Heart left ventricle (tissue), 13 donors: Measurements from ENCODE around the gene ZNF526.

ENCODE experiments used
- POLR2A ChIP-seq, 2 donors: fragments of 450-650 bp; IDR thresholded peaks; one replicate each; pipeline ENCODE4 v1.6.1; 2017; ENCODE audit warnings: antibody characterized with exemption in 2 of 2, mild to moderate bottlenecking in 2 of 2, moderate library complexity in 2 of 2
- TF ChIP-seq, protein P1 (sequence below), 12 donors: fragments of 200-600 bp; sonication (generic) in 4 of 12; IDR thresholded peaks; one replicate each; pipeline versions ENCODE4 v1.5.0 to v1.8.0; 2018 to 2022; ENCODE audit warnings: antibody characterized with exemption in 12 of 12, mild to moderate bottlenecking in 5 of 12
- donor health status: ischemic (EF 13 %, LVEDD 7.1; RV severe dilation, severe dysfunction).
- donor health status: DM: no; HTN: yes; CAD: no.
- donor health status: DM: no; HTN: no; CAD: no.
- donor health status: ischemic (EF 25% LVEDD 6.9; RV normal size, moderate dysfunction).
- donor health status: ischemic (EF 25% LVEDD 5.7; RV mildly dilated, moderate dysfunction).
- donor health status: ischemic (EF 35%, LVEDD 5.7; RV mildly dilated, moderate dysfunction).
- donor health status: nonischemic (EF 11% LVEDD 7.7; RV severe dilation, severe dysfunction).
- donor health status: DM: yes; HTN: yes; CAD: no.
- donor health status: PGD.
- donor health status: ischemic (EF 29% LVEDD 5.4; RV normal size, mild dysfunction).
- donor health status: nonischemic (EF 23%, LVEDD 6.1; RV moderate dilation, normal function).

DNA sequence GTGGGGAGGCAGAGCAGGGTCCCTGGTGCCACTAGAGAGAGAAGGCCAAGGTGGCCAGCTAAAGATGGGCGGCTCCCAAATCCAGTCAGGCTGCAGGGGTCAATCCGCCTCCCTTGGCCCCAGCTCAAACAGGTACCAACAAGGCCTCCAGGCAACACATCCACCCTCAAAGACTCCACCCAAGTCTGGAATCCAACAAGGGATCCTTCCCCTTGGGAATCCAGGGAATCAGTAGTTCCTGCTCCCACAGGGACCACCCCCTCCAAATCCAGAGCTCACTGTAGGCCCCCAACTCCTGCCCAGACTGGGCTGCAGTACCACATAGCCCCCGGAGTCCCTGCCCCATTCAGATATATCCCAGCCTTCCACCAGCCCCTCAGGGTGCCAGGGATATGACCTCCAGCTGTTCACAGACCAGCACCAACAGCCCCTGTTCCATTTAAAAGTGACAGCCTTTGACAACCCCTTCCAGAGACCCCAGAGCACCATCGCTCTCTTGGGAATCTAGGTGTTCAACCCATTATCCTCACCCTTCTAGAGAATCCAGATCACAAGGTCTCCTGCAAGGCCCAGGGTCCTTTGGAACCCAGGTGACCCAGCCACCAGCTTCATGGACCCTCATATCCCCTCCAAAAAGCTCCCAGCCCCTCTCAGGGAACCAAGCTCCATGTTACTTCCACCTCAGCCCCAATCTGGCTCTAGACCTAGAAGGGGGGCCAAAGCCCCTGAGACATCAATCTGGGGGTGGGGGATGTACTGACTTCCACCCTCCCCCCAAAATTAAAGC, 31.7 kb downstream of the ZNF526 start:
- TF ChIP-seq, protein P1, sequence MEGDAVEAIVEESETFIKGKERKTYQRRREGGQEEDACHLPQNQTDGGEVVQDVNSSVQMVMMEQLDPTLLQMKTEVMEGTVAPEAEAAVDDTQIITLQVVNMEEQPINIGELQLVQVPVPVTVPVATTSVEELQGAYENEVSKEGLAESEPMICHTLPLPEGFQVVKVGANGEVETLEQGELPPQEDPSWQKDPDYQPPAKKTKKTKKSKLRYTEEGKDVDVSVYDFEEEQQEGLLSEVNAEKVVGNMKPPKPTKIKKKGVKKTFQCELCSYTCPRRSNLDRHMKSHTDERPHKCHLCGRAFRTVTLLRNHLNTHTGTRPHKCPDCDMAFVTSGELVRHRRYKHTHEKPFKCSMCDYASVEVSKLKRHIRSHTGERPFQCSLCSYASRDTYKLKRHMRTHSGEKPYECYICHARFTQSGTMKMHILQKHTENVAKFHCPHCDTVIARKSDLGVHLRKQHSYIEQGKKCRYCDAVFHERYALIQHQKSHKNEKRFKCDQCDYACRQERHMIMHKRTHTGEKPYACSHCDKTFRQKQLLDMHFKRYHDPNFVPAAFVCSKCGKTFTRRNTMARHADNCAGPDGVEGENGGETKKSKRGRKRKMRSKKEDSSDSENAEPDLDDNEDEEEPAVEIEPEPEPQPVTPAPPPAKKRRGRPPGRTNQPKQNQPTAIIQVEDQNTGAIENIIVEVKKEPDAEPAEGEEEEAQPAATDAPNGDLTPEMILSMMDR (IDR thresholded peaks at IDR 0.05), result no peak
- TF ChIP-seq POLR2A (IDR thresholded peaks at IDR 0.05), result no peak
